HUDEP-2 (cell line): ENCODE measurements around the gene MLLT3.
"Not testable (repeated sequence)": the region's sequence is repeated elsewhere in the genome, so short reads cannot be mapped to it uniquely, and the experiment has no call there.

Experiments used
- DNase-seq, 76 experiments: peaks; one replicate each; lab custom pipeline; 2025; ENCODE audit not compliant: unreplicated experiment in 76 of 76; lab: John Stamatoyannopoulos, UW

Gene MLLT3

DNA sequence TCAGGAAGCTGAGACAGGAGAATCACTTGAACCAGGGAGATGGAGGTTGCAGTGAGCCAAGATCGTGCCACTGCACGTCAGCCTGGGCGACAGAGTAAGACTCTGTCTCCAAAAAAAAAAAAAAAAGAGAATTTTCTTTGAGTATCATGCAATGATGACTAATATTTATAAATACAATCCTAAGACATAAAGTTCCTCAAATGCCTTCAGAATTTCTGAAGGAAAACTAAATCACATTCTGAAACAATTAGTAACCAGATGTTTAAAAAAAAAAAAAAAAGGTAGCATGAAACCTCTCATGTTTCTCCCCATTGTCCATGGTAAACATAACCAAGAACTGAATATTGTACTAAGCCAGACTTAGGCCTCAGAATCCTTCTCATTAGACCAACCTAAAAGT is 23.1 kb downstream of the MLLT3 start:
- DNase-seq, result no peak

DNA sequence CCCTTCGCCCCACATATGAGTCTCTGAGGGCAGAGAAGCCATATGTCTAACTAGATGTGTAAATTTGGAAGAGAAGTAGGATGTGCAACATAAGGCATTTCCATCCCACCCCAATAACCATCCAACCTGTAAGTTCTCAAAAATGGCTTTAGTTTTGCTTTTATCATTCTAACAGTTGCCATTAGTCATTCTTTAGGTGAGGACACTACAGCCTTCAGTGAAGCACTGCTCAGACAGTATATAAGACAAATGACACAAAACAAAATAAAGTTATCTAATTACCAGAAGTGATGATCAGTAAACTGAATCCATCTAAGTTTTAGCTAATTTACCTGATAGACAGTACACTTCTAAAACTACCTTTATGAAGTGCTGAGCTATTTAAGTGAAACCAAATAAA is 23.9 kb downstream of the MLLT3 start:
- no peak for DNase-seq

DNA sequence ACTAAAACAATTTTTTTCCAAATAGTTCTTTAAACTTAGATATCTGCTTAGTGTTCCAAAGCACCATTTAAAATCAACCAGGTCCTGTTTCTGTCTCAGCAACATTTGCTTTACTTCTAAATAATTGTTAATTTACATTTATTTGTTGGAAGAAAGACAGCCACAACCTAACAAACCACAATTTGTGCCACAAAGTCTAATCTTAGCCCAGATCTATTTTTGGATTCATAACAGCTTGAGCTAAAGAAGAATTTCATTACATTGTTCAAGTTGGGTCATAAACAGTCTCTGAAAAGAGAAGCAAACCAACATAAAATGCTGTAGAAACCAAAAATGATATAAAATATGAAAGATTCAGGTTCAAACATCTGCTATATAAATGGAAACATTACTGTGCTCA is 24.4 kb downstream of the MLLT3 start:
- no peak for DNase-seq

DNA sequence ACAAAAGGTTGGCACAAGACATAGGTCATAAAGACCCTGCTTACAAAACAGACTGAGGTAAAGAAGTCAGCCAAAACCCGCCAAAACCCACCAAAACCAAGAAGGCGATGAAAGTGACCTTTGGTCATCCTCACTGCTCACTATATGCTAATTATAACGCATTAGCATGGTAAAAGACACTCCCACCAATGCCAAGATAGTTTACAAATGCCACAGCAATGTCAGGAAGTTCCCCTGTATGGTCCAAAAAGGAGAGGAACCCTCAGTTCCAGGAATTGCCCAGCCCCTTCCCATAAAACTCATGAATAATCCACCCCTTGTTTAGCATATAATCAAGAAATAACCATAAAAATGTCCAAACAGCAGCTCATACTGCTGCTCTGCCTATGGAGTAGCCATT is 27.7 kb downstream of the MLLT3 start:
- no peak for DNase-seq

DNA sequence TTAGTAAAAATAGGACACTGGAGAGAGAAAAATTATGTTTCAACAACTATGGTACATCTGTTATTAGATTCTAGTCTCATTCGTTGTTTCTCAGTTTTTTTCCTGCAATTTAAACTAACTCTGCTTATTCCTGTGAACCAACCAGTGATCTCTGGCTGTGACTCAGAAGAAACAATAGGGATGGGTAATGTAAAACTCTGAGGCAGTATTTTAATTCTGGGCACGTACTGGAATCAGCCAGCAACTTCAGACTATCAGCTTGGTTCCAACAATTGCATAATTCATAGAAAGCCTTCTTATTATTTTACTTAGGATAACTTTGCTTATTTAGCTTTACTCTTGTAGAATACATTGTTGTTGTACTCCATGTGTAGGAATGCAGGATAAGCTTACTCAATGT is 28.8 kb downstream of the MLLT3 start:
- DNase-seq, result no peak

DNA sequence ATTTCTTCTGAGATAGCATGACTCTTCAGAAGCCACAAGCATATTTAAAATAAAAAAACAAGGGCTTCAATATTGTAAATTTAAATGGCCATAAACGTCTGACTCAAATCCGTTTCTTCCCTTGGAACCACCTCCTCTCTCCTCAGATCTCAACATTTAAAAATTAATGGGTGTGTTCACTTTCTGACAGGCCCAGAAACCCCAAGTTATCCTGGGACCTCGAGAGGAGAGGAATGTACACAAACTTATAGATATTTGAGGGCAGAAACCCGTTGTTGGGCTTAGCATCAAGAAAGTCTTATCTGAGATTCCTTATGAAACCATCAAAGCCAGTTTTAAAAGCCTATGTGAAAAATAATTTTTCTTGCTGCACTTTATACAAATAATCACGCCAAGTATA is 29.2 kb downstream of the MLLT3 start:
- no peak for DNase-seq

DNA sequence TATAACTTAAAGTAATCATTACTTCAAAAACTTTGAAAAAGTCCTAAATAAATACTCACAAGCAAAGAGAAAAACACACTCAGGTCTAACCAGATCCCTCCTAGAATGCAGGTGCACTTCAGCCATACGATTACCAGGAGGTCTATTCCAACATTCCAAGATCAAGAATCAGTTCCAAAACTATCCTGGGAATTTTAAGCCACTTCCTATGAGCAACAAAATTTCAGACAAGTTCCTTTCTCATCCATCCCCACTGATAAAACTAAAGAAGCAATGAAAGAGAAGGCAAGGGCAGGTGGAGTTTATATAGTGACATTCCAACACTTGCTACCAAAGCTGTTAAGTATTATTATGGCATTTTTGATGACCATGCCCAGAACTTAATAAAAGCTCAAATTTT is 29.6 kb downstream of the MLLT3 start:
- no peak for DNase-seq

DNA sequence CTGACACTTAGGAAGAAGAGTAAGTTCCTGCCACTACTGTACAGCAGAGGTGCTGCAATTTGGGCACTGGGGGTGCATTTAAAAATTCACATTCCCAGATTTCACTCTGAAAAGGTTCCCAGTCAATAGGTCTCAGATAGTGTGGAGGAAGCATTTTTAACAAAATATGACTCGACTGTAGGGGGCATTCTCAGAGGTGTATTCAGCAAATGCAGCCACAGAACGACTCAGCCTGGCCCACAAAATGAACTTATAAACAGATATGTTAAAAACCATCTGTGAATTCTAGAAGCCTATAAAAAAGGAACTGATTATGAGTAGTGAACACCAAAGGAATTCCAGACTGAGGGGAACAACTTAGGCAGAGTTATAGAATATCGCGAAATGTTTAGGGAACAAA is 31.1 kb downstream of the MLLT3 start:
- DNase-seq, result no peak

DNA sequence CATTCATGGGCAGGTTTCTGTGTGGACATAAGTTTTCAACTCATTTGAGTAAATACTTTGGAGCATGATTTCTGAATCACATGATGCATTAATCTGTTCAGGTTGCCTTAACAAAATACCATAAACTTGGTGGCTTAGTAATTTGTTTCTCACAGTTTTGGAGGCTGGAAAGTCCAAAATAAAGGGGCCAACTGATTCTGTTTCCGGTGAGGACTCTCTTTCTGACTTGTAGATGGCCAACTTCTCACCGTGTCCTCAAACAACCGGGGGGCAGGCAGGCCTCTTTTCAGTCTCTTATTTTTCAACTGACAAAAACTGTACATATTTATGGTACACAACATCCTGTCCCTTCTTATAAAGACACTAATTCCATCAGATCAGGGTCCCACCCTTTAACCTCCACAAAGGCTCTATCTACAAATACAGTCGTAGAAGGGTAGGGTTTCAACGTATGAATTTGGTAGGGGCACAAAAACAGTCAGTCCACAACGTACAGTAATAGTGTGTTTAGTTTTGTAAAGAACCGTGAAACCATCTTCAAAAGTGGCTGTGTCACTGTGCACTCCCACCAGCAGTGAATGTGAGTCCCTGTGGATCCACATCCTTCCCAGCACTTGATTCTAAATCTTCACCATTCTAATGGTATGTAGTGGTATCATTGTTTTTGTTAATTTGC is 37.2 kb downstream of the MLLT3 start:
- DNase-seq, result no peak

DNA sequence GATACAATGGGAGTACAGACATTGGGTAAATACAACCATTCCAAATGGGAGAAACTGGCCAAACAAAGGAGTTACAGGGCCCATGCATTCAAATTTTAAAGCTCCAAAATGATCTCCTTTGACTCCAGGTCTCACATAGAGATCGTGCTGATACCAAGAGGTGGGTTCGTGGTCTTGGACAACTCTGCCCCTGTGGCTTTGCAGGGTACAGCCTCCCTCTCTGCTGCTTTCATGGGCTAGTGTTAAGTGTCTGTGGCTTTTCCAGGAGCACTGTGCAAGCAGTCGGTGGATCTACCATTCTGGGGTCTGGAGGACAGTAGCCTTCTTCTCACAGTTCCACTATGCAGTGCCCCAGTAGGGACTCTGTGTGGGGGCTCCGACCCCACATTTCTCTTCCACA is 39.2 kb downstream of the MLLT3 start:
- DNase-seq, result not testable (repeated sequence)

DNA sequence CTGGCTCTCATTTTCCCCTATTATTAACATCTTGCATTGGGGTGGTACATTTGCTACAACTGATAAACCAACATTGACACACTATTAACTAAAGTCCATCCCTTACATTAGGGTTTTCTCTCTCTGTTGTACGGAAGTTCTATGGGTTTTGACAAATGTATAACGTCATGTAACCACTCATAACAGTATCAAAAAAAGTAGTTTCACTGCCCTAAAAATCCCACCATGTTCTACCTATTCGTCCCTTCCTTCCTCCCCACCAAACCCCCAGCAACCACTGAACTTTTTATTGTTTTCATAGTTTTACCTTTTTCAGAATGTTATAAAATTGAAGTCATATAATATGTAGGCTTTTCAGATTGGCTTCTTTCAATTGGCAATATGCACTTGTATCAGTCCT is 40.1 kb downstream of the MLLT3 start:
- no peak for DNase-seq

DNA sequence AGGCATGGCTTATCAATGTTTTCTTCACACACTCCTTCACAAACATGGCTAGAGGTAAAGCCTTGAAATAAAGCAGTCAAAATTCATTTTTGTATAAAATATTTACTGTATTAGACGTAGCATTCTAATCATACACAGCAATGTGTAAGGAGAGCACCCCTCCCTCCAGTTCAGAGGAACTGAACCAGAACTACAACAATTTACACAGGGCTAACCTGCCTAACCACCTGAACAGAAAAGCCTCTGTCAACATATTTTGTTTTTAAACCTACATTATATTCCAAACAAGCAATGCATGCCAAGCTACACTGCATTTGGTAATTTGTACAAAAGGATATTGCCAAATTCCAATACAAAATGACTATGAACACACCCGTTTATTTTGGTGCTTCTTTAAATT is 41.6 kb downstream of the MLLT3 start:
- DNase-seq, result no peak

DNA sequence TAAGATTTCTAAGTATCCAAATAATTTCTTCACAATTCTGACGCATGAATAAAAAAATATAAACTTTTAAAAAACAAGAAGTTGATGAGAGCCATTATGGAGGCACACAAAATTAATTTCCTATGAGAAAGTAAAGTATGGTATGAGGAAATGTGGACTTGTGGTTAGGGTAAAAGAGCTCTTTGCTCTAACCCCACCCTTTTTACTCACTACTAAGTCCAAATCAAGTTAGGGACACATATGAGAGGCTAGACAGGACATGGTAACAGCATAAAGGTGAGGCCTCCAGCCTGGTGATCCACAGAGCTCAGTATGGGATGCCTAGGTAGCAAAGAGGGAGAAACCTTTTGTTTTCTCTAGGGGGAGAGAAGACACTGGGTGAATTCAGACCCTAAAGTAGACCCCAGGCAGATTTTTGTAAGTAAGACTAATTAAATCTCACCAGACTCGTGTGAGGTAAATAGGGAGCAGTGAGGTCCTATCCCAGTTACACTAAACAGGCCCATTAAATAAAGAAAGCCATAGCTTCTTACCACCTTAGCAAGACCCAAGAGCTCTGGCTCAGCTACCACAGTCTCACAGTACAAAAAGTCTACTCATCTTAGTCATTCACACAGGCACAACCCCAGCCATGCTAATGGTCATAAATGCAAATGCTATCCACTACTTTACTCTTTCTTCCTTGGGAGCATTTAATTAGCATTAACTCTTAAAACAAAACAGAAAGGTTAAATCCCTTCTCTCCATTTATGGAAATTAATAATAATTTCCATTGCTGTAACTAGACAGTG is 42.6 kb downstream of the MLLT3 start:
- DNase-seq, result no peak

DNA sequence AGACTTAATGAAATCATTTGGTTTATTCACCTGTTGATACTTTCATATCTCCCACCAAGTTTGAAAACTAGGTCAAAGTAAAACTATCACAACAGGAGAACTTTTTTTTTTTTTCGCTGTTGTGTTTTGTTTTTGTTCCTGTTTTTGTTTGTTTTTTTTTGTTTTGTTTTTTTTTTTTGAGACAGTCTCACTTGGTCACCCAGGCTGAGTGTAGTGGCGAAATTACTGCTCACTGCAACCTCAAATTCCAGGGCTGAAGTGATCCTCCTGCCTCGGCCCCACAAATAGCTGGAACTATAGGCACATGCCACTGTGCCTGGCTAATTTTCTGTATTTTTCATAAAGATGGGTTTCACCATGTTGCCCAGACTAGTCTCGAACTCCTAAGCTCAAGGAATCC is 49.3 kb downstream of the MLLT3 start:
- no peak for DNase-seq

DNA sequence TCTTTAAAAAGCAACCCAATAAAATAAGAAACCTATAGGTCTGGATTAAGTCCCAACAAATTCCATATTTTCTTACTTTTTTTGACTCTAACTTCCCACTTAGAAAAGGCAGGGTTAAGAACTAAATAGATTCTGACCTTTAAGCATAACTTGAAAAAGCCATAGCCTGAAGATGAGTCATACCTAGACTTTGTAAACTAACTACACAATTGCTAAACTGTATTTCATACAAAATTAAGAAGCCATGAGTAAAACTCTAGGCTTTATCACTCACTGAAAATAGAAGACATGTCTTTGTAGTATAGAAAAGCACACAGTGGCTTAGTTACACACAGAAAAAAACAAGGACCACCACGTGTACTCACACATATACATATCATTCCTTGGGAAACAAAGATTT is 51.5 kb downstream of the MLLT3 start:
- no peak for DNase-seq

DNA sequence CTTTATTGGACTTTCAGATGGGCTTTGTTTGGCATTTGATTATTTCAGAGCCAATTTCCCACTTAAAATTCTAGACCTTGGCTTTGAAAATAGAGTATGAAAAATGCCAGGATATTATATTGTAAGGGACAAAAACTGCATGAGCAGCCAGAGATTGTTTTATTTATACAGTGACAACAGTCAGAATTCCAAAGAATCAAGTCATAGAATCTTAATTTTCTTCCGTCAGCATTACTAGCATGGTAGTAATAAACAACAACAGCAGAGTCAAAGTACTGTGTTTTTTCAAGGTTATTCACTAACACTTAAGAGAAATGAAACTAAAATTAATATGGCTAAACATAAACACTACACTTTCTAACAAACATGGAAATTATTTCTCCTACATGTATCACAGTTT is 52.2 kb downstream of the MLLT3 start:
- no peak for DNase-seq

DNA sequence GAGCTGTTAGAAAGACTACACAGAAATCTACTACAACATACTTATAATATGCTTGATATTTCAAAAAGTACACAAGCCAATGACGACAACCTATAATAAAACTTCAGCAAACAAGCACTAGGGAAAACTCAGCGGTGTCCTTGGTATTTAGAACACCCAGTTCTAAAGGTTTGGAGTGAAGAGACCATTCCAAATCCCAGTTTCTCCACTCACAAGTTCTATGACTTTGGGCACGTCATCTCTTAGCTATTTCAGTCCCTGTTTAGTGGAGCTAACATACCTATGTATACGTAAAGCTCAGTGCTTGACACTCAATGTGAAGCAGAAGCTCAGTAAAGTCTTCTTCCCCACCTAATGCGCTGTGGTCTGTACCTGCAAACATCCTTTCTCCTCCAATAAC is 52.8 kb downstream of the MLLT3 start:
- no peak for DNase-seq

DNA sequence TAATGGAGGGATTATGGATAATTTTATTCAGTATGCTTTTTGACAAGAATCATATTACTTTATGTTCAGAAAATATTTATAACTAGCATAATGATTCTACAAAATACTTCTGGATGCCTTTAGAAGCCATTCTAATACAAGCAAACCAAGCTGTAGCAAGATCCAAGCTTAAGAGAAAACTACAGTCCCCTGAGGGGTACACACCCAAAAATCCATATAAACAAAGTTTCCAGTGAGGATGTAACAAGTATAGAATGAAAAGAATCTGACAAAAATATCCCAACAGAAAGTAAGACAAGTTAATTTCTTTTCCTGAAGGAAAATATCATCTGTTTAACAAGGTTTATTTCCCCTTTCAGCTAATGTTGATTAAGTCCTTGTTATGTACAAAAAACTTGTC is 53.9 kb downstream of the MLLT3 start:
- DNase-seq, result no peak

DNA sequence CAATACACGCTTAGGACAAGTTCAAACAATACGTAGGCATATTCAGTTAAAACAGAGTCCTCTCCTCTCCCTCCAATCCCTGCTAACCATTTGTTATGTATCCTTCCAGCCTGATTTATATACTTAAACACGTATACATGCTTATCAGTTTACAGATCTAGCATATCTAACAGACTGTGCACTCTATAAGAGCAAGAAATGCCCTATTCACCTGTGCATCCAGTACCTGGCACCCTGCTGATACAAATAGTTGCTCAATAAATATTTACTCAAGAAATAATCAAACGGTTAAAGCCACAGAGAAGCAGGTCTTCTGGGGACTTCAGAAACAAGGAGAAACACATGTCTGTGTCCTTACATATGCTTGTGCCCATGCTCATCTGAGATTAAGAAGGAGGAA is 55.9 kb downstream of the MLLT3 start:
- DNase-seq, result no peak

DNA sequence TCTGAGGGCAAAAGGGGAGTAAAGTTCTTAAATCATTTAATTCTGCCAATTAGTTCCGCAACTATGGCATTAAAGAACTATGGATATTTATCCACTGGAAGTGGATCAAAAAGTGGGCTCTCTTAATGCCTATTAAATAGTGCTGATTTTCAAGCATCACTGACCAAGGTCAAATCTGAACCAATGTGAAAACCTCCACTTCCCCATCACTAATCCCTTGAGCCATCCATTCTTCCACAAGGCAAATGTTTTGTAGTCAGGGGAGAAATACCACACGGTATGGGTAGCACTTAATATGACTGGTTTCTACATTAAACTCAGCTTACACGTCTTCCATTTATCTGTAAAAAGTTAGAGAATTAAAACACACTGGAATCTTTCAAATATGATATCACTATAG is 57.6 kb downstream of the MLLT3 start:
- no peak for DNase-seq

DNA sequence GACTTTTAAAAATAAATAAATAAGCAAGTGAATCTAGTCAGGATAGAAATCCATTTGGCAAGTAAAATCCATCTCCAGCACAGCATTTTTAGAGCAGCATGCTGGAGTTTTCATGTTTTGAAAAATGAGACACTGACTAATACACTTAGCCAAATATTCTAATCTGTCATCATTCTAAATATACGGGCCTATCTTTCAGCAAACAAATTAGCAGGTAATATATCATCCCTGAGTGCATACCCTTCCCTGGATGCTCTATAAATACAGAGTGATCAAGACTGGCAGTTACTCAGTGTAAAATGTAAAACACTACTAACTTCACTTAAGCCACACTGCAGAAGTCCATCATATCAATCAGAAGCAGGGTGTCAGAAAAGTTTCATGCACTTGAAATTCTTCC is 58.4 kb downstream of the MLLT3 start:
- no peak for DNase-seq

DNA sequence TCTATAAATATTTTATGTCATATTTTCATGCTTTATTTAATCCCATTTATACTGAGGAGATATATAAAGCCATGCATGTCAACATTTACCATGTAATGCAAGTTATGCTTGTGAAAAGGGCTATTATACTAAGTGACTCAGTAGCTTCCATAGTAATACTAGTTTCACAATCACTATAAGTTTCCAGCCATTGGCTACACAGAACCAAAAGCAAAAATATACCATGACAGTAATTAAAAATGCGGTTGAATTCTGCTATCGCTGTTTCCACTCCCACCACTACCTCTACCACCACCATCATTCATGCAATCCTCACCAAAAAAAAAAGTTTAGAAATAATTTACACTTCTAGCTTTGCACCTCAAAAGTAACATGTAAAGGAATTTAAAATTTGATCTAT is 60.2 kb downstream of the MLLT3 start:
- no peak for DNase-seq

DNA sequence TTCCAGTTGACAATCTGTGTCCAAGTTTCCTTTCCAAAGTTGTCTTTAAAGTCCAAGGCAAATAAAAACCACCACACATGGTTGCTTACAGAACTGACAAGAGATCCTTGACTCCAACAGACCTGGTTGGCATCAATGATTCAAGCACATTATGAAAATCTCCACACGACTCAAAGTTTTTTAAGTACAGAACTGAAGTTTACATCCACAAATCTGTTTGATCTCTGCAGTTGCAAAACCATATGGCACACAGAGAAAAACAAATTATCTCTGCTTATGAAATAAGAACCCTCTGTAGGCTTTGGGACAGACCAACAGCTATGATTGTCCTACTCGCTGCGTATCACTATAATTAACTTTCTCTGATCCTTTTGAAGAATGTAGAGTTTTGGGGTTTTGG is 60.8 kb downstream of the MLLT3 start:
- DNase-seq, result no peak
